Kidney (tissue), 14 donors: ENCODE measurements around the gene SCLT1. TPM values are rescaled to one million over a fixed set of nuclear protein-coding genes. Genes with fewer than 3 reads are reported as not detected.

Experiments
- DNase-seq, 5 donors: peaks; one replicate each; pipeline ENCODE4 v3.0.0-alpha.2; 2013 to 2020
- FAIRE-seq: peaks from 2 replicates; lab custom pipeline; 2012; peaks lifted over from hg19 to GRCh38; lab: Jason Lieb, UNC
- H3K27ac ChIP-seq, 2 donors: one replicate each; pipeline ENCODE4 v1.7.0; 2013; ENCODE audit warnings: low read depth in 2 of 2, low read length in 2 of 2, inconsistent platforms in 1 of 2
- H3K27me3 ChIP-seq: one replicate; pipeline ENCODE4 v1.7.1; 2013; ENCODE audit warnings: low read length, inconsistent platforms; ENCODE audit not compliant: control insufficient read depth, insufficient read depth
- H3K36me3 ChIP-seq, 3 donors: one replicate each; pipeline versions ENCODE4 v1.7.0 to v1.7.1; 2013; ENCODE audit warnings: low read length in 3 of 3, control low read depth in 1 of 3, inconsistent platforms in 1 of 3; ENCODE audit not compliant: insufficient read depth in 3 of 3, control insufficient read depth in 2 of 3
- H3K4me1 ChIP-seq, 3 donors: one replicate each; pipeline versions ENCODE4 v1.7.0 to v1.7.1; 2013; ENCODE audit warnings: low read length in 3 of 3, inconsistent platforms in 1 of 3, low read depth in 1 of 3; ENCODE audit not compliant: control insufficient read depth in 2 of 3, insufficient read depth in 2 of 3
- H3K4me3 ChIP-seq, 3 donors: one replicate each; pipeline versions ENCODE4 v1.7.0 to v1.8.1; 2013; ENCODE audit warnings: low read length in 3 of 3, control low read depth in 1 of 3, inconsistent platforms in 1 of 3
- H3K9ac ChIP-seq, 3 donors: one replicate each; pipeline versions ENCODE4 v1.7.0 to v1.7.1; 2013; ENCODE audit warnings: low read length in 3 of 3, control low read depth in 1 of 3, inconsistent platforms in 1 of 3
- H3K9me3 ChIP-seq, 3 donors: one replicate each; pipeline versions ENCODE4 v1.7.0 to v1.7.1; 2013; ENCODE audit warnings: low read length in 3 of 3, control low read depth in 1 of 3, inconsistent platforms in 1 of 3; ENCODE audit not compliant: control insufficient read depth in 2 of 3, insufficient read depth in 1 of 3
- CTCF ChIP-seq: IDR thresholded peaks from 3 replicates; pipeline ENCODE4 v1.5.1; 2012; ENCODE audit warnings: mild to moderate bottlenecking, moderate library complexity, borderline replicate concordance; ENCODE audit not compliant: insufficient read depth; ENCODE audit errors: extremely low read depth
- intact Hi-C: fragments of 100-400 bp; cut with DNase I; formaldehyde crosslinking; loops from one replicate; pipeline ENCODE4 v1.11.1; 2022
- polyA plus RNA-seq: library from polyadenylated mRNA; stranded (reverse); fragments of 350-450 nt; fragmentation: Illumina TruSeq; extraction: RNeasy Lipid Tissue Mini Kit (QIAGEN cat#74804); gene quantifications from one replicate; pipeline ENCODE4 v1.2.3, GENCODE V29; 2014; ENCODE audit warnings: low read depth, low replicate concordance; ENCODE audit not compliant: insufficient read depth
- total RNA-seq: library from RNA; stranded (reverse); fragmentation: NEBNext Ultra II Directional; extraction: Animal tissue kit (Norgen Biotek cat#: 25700); gene quantifications from one replicate; pipeline ENCODE4 v1.2.1, GENCODE V29; 2021
- donor health status: control.
- donor health status: control.
- donor health status: control.
- donor health status: control.
- donor health status: control.
- donor health status: DM: yes; HTN: yes; CAD: no.
- donor health status: Normal renal cell carcinoma (clear cell type).

SCLT1 gene
- total and polyA plus RNA-seq, 2 donors from 2014 or later, result 3.0 to 16.0 TPM

- no peaks in the 10 kb centered on the region for H3K4me1 ChIP-seq
- H3K9ac ChIP-seq, result no peak overlapping the region
- DNase-seq, result no peak
- TF ChIP-seq CTCF, result no peak
- peaks cover 0 to 6% (median 3%) of the 10 kb centered on the region in 3 donors for H3K36me3 ChIP-seq
- H3K27ac ChIP-seq, result no peak overlapping the region
- H3K9me3 ChIP-seq, result peaks cover 0 to 43% (median 13%) of the 10 kb centered on the region in 3 donors
- intact Hi-C loops, result no loop called here
- H3K4me3 ChIP-seq, result no peak overlapping the region
- FAIRE-seq, result no peak
- no peaks in the 10 kb centered on the region for H3K27me3 ChIP-seq
Observed at GRCh38 chr4:129062580-129062979, 30.8 kb downstream of the SCLT1 start.

- peaks cover 0 to 66% (median 11%) of the 10 kb centered on the region in 3 donors for H3K9me3 ChIP-seq
Observed at GRCh38 chr4:129059028-129059427, 34.3 kb downstream of the SCLT1 start.

GRCh38 chr4:129046055-129046959 lies 47.0 kb downstream of the SCLT1 start:
- Histone ChIP-seq H3K9ac (no peak overlapping the region), H3K27me3 (no peaks in the 10 kb centered on the region), H3K27ac (no peak overlapping the region), H3K4me1 (no peaks in the 10 kb centered on the region), H3K4me3 (no peak overlapping the region), H3K36me3 (peaks cover 0 to 2% (median 0%) of the 10 kb centered on the region in 3 donors), H3K9me3 (no peaks in the 10 kb centered on the region)
- no peak for DNase-seq
- no peak for FAIRE-seq
- intact Hi-C loops, result no loop called here
- TF ChIP-seq CTCF, result no peak

More at GRCh38 chr4:129059028-129059427, 34.3 kb downstream of the SCLT1 start:
- TF ChIP-seq CTCF, result no peak
- H3K4me3 ChIP-seq, result no peak overlapping the region
- no peak for DNase-seq
- no peaks in the 10 kb centered on the region for H3K27me3 ChIP-seq
- H3K4me1 ChIP-seq, result no peaks in the 10 kb centered on the region
- peaks cover 0 to 6% (median 3%) of the 10 kb centered on the region in 3 donors for H3K36me3 ChIP-seq
- intact Hi-C loops, result no loop called here
- H3K27ac ChIP-seq, result no peak overlapping the region
- FAIRE-seq, result no peak
- H3K9ac ChIP-seq, result no peak overlapping the region
